ENCODE measurements around the gene AKR1C3. TPM values are rescaled to one million over a fixed set of nuclear protein-coding genes. Genes with fewer than 3 reads are reported as not detected.
A peak's percentile ranks its signal among the peaks of the same experiment; 100 is the strongest.

Gene AKR1C3
- total RNA-seq, 4 donors from 2014 or later, result 182 to 860 (median 419) TPM

DNA sequence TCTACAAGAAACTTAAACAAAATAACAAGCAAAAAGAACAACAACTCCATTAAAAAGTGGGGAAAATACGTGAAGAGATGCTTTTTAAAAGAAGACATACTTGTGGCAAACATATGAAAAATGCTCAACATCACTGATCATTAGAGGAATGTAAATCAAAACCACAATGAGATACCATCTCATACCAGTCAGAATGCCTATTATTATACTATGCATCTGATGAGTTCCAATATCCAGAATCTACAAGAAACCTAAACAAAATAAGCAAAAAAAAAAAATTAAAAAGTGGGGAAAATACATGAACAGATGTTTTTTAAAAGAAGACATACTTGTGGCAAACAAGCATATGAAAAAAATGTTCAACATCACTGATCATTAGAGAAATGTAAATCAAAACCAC is 29.6 kb upstream of the AKR1C3 start:
- H3K27ac ChIP-seq, result no peak overlapping the region
- TF ChIP-seq, protein P1, sequence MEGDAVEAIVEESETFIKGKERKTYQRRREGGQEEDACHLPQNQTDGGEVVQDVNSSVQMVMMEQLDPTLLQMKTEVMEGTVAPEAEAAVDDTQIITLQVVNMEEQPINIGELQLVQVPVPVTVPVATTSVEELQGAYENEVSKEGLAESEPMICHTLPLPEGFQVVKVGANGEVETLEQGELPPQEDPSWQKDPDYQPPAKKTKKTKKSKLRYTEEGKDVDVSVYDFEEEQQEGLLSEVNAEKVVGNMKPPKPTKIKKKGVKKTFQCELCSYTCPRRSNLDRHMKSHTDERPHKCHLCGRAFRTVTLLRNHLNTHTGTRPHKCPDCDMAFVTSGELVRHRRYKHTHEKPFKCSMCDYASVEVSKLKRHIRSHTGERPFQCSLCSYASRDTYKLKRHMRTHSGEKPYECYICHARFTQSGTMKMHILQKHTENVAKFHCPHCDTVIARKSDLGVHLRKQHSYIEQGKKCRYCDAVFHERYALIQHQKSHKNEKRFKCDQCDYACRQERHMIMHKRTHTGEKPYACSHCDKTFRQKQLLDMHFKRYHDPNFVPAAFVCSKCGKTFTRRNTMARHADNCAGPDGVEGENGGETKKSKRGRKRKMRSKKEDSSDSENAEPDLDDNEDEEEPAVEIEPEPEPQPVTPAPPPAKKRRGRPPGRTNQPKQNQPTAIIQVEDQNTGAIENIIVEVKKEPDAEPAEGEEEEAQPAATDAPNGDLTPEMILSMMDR (IDR thresholded peaks at IDR 0.05), result no peak
- no peak for TF ChIP-seq POLR2A (IDR thresholded peaks at IDR 0.05)
- H3K9me3 ChIP-seq, result no peaks in the 10 kb centered on the region
- no peaks in the 10 kb centered on the region for H3K4me1 ChIP-seq
- H3K27me3 ChIP-seq, result no peaks in the 10 kb centered on the region
- no peak overlapping the region for H3K4me3 ChIP-seq
- no peaks in the 10 kb centered on the region for H3K36me3 ChIP-seq
- DNase-seq, result no peak

DNA sequence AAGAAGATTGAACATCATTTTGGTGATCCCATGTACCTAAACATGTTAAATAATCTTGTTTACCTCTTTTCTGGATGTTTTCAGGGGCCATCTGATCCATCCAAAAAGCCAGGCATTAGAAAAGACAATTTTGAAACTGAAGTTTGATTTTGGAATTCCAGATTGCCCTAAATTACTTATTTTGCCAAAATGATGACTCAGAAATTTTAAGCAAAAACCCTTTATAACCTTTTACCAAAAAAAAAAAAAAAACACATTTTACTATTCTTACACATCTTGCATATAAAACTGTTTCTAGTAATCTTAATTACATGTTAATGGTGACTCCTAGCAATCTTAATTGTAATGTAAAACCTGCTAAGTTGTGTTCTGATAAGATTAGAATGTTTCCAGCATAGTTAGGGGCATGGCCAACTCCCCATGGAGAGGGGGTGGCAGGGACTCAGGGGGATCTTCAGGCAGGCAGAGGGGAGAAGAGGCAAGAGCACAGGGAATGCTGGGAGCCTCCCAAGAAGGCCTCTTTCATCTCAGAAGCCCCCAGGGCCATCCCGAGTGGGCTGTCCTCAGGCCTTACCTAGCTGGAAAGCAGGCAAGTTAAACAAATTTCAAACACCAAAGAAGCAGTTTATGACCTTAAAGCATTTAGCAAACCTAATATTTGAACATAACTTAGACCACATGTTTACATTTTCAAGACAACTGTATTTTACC is 25.8 kb upstream of the AKR1C3 start:
- TF ChIP-seq, protein P1 (IDR thresholded peaks at IDR 0.05), result no peak
- no peak for DNase-seq
- Histone ChIP-seq H3K27ac (no peak overlapping the region), H3K9me3 (no peaks in the 10 kb centered on the region), H3K4me3 (no peak overlapping the region), H3K27me3 (no peaks in the 10 kb centered on the region), H3K4me1 (peaks cover 0 to 27% (median 4%) of the 10 kb centered on the region in 4 donors), H3K36me3 (no peaks in the 10 kb centered on the region)

DNA sequence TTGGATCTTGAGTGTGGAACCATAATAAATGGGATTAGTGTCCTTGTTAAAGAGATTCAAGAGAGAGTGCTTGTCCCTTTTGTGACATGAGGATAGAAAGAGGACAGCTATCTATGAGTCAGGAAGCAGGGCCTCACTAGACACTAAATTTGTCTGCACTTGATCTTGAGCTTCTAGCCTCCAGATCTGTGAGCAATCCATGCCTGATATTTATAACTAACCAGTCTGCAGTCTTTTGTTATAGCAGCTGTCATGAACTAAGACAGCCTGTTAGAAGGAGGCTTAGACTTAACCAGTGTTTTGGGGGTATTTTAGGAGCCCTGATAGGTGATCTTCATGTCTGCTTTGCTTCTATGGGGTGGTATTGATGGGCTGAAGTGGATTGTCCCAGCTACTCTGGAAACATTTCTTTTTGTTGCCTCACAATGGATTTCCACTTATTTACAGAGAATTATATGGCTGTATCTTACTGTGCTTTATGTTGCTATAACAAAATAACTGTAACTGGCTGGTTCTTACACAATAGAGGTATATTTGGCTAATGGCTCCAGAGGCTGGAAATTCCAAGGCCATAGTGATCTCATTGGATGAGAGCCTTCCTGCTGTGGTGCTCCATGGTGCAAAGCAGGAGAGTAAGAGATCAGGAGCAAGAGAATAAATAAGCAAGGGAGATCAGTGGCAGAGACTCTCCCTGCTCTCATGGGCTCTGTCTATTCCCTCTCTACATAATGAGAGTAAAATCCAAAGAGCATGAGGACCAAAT is 23.4 kb upstream of the AKR1C3 start:
- Histone ChIP-seq H3K4me1 (peaks cover 0 to 27% (median 4%) of the 10 kb centered on the region in 4 donors), H3K4me3 (peak overlapping the region in 2 of 4 donors; percentile 13 to 31), H3K27ac (peak overlapping the region; percentile 28 to 89 (median 76)), H3K27me3 (no peaks in the 10 kb centered on the region), H3K9me3 (no peaks in the 10 kb centered on the region), H3K36me3 (no peaks in the 10 kb centered on the region)
- TF ChIP-seq, protein P1 (IDR thresholded peaks at IDR 0.05), result no peak
- TF ChIP-seq POLR2A (IDR thresholded peaks at IDR 0.05), result peak; percentile 24 to 51
- no peak for DNase-seq

DNA sequence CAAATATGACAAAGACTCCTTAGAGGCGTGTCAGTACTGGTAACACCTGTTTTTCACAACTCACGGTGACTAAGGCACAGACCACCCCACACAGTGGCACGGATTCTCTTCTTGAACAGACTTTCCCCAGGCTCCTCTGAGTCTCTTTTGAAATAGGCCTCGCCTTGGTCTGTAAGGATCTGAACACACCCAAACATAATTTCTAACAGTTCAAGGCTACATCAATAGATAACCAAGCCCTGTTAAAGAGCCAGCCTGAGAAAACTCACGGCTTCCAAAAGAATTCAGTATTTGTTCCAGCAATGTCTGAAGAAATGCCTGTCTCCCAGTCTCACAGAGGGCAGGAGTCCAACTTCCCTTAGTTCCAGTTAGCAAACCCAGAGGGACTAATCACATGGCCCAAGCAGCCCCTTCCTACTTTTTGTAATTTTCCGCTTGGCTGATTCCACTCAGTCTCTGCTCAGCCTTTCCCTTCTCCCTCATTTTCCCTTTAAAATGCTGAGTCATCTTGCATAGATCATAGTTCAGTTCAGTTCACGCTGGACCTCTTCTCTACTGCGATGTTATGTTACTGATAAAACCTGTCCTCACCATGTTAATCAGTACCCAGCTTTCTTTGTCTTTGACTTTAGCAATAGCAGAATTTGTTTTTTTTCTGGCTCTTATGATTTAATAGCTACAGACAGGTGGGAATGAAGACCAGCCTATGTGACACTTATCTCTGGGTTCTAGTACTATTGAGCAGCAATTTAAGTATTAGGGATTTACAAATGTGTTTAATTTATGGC is 22.6 kb upstream of the AKR1C3 start:
- no peak for TF ChIP-seq POLR2A (IDR thresholded peaks at IDR 0.05)
- TF ChIP-seq, protein P1 (IDR thresholded peaks at IDR 0.05), result no peak
- Histone ChIP-seq H3K4me1 (peaks cover 0 to 27% (median 4%) of the 10 kb centered on the region in 4 donors), H3K4me3 (peak overlapping the region in 2 of 4 donors; percentile 13 to 31), H3K9me3 (no peaks in the 10 kb centered on the region), H3K36me3 (no peaks in the 10 kb centered on the region), H3K27me3 (no peaks in the 10 kb centered on the region), H3K27ac (peak overlapping the region; percentile 28 to 89 (median 76))
- DNase-seq, result peak in 2 of 3 donors; percentile 57 to 69

DNA sequence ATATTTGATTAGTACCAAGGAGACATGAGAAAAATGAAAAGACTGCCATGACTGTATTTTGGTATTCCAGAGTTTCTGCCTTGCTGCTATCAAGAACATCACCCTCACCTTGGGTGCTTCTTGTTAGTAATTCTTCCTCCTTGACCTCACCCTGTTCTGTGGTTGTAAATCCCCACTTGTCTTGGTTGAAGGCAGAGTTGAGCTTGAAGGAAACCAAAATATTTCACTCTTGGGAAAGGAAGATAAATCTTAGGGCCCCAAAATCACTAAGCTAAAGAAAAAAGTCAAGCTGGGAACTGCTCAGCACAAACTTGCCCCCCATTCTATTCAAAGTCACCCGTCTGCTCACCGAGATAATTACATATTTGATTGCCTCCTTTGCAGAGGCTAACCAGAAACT is 20.6 kb upstream of the AKR1C3 start:
- Histone ChIP-seq H3K4me3 (no peak overlapping the region), H3K9me3 (no peaks in the 10 kb centered on the region), H3K27ac (no peak overlapping the region), H3K36me3 (no peaks in the 10 kb centered on the region), H3K27me3 (no peaks in the 10 kb centered on the region), H3K4me1 (peaks cover 0 to 27% (median 4%) of the 10 kb centered on the region in 4 donors)
- TF ChIP-seq POLR2A (IDR thresholded peaks at IDR 0.05), result no peak
- TF ChIP-seq, protein P1 (IDR thresholded peaks at IDR 0.05), result no peak
- DNase-seq, result no peak
